ENCODE measurements around the gene PDE4C. TPM values are rescaled to one million over a fixed set of nuclear protein-coding genes. Genes with fewer than 3 reads are reported as not detected.

The PDE4C gene
- total and polyA plus RNA-seq, 10 of the 15 experiments (the other 5 are each of a cell fraction or from before 2014, with no cell fraction given): 0.08 to 0.73 (median 0.34) TPM

DNA sequence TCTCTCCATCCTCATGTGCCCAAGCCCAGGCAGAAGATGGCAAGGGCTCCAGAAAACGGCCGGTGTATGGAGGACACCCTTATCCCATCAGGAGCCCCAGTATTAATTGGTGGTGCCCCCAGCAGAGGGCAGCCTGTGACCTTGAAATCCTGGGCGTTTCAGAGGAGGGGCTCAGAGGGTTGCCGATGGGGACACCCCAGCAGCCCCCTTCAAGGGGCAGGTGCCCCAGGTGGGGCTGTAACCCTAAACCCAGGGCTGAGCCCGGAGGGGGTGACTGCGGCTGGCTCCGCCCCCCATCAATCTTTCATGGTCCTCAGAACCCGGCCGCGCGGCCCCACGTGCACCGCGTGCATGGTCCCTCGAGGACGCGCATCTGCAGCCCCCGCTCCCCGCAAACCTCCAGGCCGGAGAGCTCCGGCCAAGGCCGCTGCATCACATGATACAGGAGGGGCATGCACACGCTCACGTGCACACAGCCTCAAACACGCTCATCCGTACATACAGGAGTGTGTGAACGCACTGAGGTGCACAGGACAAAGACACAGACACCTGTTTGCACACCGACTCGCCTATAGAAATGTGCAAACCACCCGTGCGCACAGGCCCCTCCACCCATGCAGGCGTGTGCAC lies 23.3 kb downstream of the PDE4C start (continued):
- TF ChIP-seq RB1 (IDR thresholded peaks at IDR 0.05; ENCODE audit: borderline replicate concordance) (no peak), POLR2AphosphoS5 (IDR thresholded peaks at IDR 0.05; ENCODE audit: low read length) (no peak), ASH2L (IDR thresholded peaks at IDR 0.05; ENCODE audit: borderline replicate concordance, low read depth) (no peak), JUNB (IDR thresholded peaks at IDR 0.05) (no peak), ZNF207 (IDR thresholded peaks at IDR 0.05; ENCODE audit: borderline replicate concordance) (no peak), SIN3A (IDR thresholded peaks at IDR 0.05; ENCODE audit: low read depth, low read length) (0 out of 2 replicates have a peak, but pooled peaks have one; percentile 26), EP300 (IDR thresholded peaks at IDR 0.05; ENCODE audit: borderline replicate concordance in 1 of 2, control insufficient read depth in 1 of 2, low read depth in 2 of 2, low read length in 2 of 2) (no peak), MEF2A (IDR thresholded peaks at IDR 0.05; ENCODE audit: insufficient read depth, low read depth, low read length) (no peak), IRF4 (IDR thresholded peaks at IDR 0.05; ENCODE audit: low read depth, low read length) (no peak), PAX8 (IDR thresholded peaks at IDR 0.05) (no peak), RUNX3 (IDR thresholded peaks at IDR 0.05; ENCODE audit: low read length) (no peak), MLLT1 (IDR thresholded peaks at IDR 0.05) (no peak), MYC (IDR thresholded peaks at IDR 0.05; ENCODE audit: insufficient read depth, insufficient read length, insufficient replicate concordance, low read length, severe bottlenecking) (peak; percentile 51), NFYB (IDR thresholded peaks at IDR 0.05; ENCODE audit: insufficient read depth, low read depth, low read length) (no peak), ELK1 (IDR thresholded peaks at IDR 0.05; ENCODE audit: low read depth, low read length) (no peak), RAD51 (IDR thresholded peaks at IDR 0.05) (peak; percentile 71), ESRRA (IDR thresholded peaks at IDR 0.05; ENCODE audit: low read length) (0 out of 2 replicates have a peak, but pooled peaks have one; percentile 68), IKZF2 (IDR thresholded peaks at IDR 0.05) (0 out of 4 replicates have a peak, but pooled peaks of 1 of the 2 experiments have one; percentile 12), KDM1A (IDR thresholded peaks at IDR 0.05; ENCODE audit: borderline replicate concordance) (no peak)
- TF ChIP-seq, protein P1, sequence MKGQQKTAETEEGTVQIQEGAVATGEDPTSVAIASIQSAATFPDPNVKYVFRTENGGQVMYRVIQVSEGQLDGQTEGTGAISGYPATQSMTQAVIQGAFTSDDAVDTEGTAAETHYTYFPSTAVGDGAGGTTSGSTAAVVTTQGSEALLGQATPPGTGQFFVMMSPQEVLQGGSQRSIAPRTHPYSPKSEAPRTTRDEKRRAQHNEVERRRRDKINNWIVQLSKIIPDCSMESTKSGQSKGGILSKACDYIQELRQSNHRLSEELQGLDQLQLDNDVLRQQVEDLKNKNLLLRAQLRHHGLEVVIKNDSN (IDR thresholded peaks at IDR 0.05; ENCODE audit: borderline replicate concordance, extremely low read length, insufficient read depth, low read depth, low read length): peak; percentile 70
- TF ChIP-seq, protein P2, sequence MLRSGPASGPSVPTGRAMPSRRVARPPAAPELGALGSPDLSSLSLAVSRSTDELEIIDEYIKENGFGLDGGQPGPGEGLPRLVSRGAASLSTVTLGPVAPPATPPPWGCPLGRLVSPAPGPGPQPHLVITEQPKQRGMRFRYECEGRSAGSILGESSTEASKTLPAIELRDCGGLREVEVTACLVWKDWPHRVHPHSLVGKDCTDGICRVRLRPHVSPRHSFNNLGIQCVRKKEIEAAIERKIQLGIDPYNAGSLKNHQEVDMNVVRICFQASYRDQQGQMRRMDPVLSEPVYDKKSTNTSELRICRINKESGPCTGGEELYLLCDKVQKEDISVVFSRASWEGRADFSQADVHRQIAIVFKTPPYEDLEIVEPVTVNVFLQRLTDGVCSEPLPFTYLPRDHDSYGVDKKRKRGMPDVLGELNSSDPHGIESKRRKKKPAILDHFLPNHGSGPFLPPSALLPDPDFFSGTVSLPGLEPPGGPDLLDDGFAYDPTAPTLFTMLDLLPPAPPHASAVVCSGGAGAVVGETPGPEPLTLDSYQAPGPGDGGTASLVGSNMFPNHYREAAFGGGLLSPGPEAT (IDR thresholded peaks at IDR 0.05; ENCODE audit: low read depth): no peak
- TF ChIP-seq, protein P3, sequence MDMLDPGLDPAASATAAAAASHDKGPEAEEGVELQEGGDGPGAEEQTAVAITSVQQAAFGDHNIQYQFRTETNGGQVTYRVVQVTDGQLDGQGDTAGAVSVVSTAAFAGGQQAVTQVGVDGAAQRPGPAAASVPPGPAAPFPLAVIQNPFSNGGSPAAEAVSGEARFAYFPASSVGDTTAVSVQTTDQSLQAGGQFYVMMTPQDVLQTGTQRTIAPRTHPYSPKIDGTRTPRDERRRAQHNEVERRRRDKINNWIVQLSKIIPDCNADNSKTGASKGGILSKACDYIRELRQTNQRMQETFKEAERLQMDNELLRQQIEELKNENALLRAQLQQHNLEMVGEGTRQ (IDR thresholded peaks at IDR 0.05; ENCODE audit: borderline replicate concordance, low read depth, low read length): peak; percentile 33
